GM18505 (cell line): ENCODE data around the gene TENT5C.

ENCODE experiments used
- ATAC-seq: cut with Tn5 transposase; IDR thresholded peaks from one replicate; pipeline ENCODE4 v1.9.1; 2021; ENCODE audit not compliant: unreplicated experiment
- POLR2A ChIP-seq: IDR thresholded peaks from 4 replicates; pipeline ENCODE4 v1.6.1; 2011; ENCODE audit warnings: borderline replicate concordance; ENCODE audit not compliant: insufficient read depth, insufficient read length; ENCODE audit errors: extremely low read depth

Gene TENT5C

GRCh38 chr1:117632269-117633067 is 26.6 kb downstream of the TENT5C start:
- ATAC-seq = no peak
- no peak for TF ChIP-seq POLR2A

- ATAC-seq = no peak
- no peak for TF ChIP-seq POLR2A
These were observed 27.2 kb downstream of the TENT5C start for GRCh38 chr1:117633068-117633345.

- ATAC-seq = no peak
- TF ChIP-seq POLR2A = no peak
These were observed 27.6 kb downstream of the TENT5C start for GRCh38 chr1:117633423-117633822.

- no peak for TF ChIP-seq POLR2A
- no peak for ATAC-seq
These were observed 28.1 kb downstream of the TENT5C start for GRCh38 chr1:117633936-117634335.

GRCh38 chr1:117634631-117635030 is 28.8 kb downstream of the TENT5C start:
- no peak for ATAC-seq
- TF ChIP-seq POLR2A = no peak

GRCh38 chr1:117635805-117636204 is 30.0 kb downstream of the TENT5C start:
- no peak for TF ChIP-seq POLR2A
- ATAC-seq = no peak

GRCh38 chr1:117636637-117637425 is 31.0 kb downstream of the TENT5C start:
- ATAC-seq = no peak
- no peak for TF ChIP-seq POLR2A

- no peak for TF ChIP-seq POLR2A
- no peak for ATAC-seq
These were observed 32.3 kb downstream of the TENT5C start for GRCh38 chr1:117638141-117638540.

- ATAC-seq = no peak
- no peak for TF ChIP-seq POLR2A
These were observed 32.9 kb downstream of the TENT5C start for GRCh38 chr1:117638759-117639158.

- no peak for ATAC-seq
- no peak for TF ChIP-seq POLR2A
These were observed 33.9 kb downstream of the TENT5C start for GRCh38 chr1:117639741-117640140.

- ATAC-seq = no peak
These were observed 35.7 kb downstream of the TENT5C start for GRCh38 chr1:117641536-117641935.

GRCh38 chr1:117642963-117643362 is 37.1 kb downstream of the TENT5C start:
- TF ChIP-seq POLR2A = no peak
- ATAC-seq = no peak

More at GRCh38 chr1:117641536-117641935, 35.7 kb downstream of the TENT5C start:
- no peak for TF ChIP-seq POLR2A

- no peak for TF ChIP-seq POLR2A
- no peak for ATAC-seq
These were observed 37.8 kb downstream of the TENT5C start for GRCh38 chr1:117643601-117644000.

GRCh38 chr1:117644696-117645311 is 39.0 kb downstream of the TENT5C start:
- ATAC-seq = peak; percentile 72
- no peak for TF ChIP-seq POLR2A
